Caco-2 (cell line): ENCODE measurements around the gene ZNHIT2. TPM values are rescaled to one million over a fixed set of nuclear protein-coding genes. Genes with fewer than 3 reads are reported as not detected.

Experiments used
- BruUV-seq: library from RNA; stranded (reverse); fragments of 400-500 nt; replicated peaks from 2 replicates; lab custom pipeline; 2021; lab: Mats Ljungman, UMichigan
- CTCF ChIA-PET: fragments of 300-600 bp; sonication (Branson Sonifier 250); formaldehyde crosslinking; loops from one replicate; lab custom pipeline; 2022; ENCODE audit warnings: antibody characterized with exemption; lab: Charles Lee
- POLR2A ChIA-PET: fragments of 300-600 bp; sonication (Branson Sonifier 250); formaldehyde crosslinking; loops from one replicate; lab custom pipeline; 2022; ENCODE audit warnings: antibody characterized with exemption; lab: Charles Lee
- DNase-seq, 2 experiments: peaks; one replicate each; pipeline versions ENCODE4 v3.0.0 to v3.0.0-alpha.2; 2020 to 2022
- H3K27me3 ChIP-seq: replicated peaks from 2 replicates; pipeline ENCODE4 v1.6.0; 2011; ENCODE audit warnings: low read length; ENCODE audit not compliant: control insufficient read depth, insufficient read depth
- H3K36me3 ChIP-seq: 2 replicates; pipeline ENCODE4 v1.5.1; 2011; ENCODE audit warnings: low read length; ENCODE audit not compliant: control insufficient read depth, insufficient read depth
- H3K4me1 ChIP-seq: fragments of 250-450 bp; sonication (Bioruptor Pico); 2 replicates; pipeline ENCODE4 v1.5.1; 2020; ENCODE audit warnings: mild to moderate bottlenecking
- H3K4me3 ChIP-seq: 2 replicates; pipeline ENCODE4 v1.5.1; 2011; ENCODE audit warnings: low read depth, mild to moderate bottlenecking, control low read depth, low read length
- H3K9me3 ChIP-seq: fragments of 250-450 bp; sonication (Bioruptor Pico); 2 replicates; pipeline ENCODE4 v1.5.1; 2020; ENCODE audit warnings: mild to moderate bottlenecking, moderate library complexity
- H3K27ac Mint-ChIP-seq: one replicate; pipeline ENCODE4 v1.8.0; 2022; ENCODE audit warnings: mixed read lengths; ENCODE audit not compliant: unreplicated experiment
- H3K27me3 Mint-ChIP-seq: one replicate; pipeline ENCODE4 v1.8.0; 2022; ENCODE audit warnings: mixed read lengths; ENCODE audit not compliant: insufficient read depth, unreplicated experiment
- H3K36me3 Mint-ChIP-seq: one replicate; pipeline ENCODE4 v1.8.0; 2022; ENCODE audit warnings: mild to moderate bottlenecking, mixed read lengths; ENCODE audit not compliant: insufficient read depth, unreplicated experiment
- H3K4me1 Mint-ChIP-seq: one replicate; pipeline ENCODE4 v1.8.0; 2022; ENCODE audit warnings: low read depth, mixed read lengths; ENCODE audit not compliant: unreplicated experiment
- H3K4me3 Mint-ChIP-seq: one replicate; pipeline ENCODE4 v1.8.0; 2022; ENCODE audit warnings: mild to moderate bottlenecking, moderate library complexity, mixed read lengths; ENCODE audit not compliant: unreplicated experiment
- H3K9me3 Mint-ChIP-seq: one replicate; pipeline ENCODE4 v1.8.0; 2022; ENCODE audit warnings: mixed read lengths; ENCODE audit not compliant: unreplicated experiment
- CTCF ChIP-seq, 2 experiments: fragments of 200-600 bp in 1 of 2; IDR thresholded peaks; 1 replicate in 1 of 2; 2 replicates in 1 of 2; pipeline versions ENCODE4 v1.5.1 to v1.8.0; 2011 to 2022; ENCODE audit warnings: antibody characterized with exemption in 1 of 2, control low read depth in 1 of 2, inconsistent platforms in 1 of 2, low read depth in 1 of 2, low read length in 1 of 2, mild to moderate bottlenecking in 1 of 2, moderate library complexity in 1 of 2; ENCODE audit not compliant: insufficient read depth in 1 of 2, severe bottlenecking in 1 of 2, unreplicated experiment in 1 of 2
- intact Hi-C: fragments of 100-400 bp; cut with micrococcal nuclease; formaldehyde crosslinking; loops from one replicate; pipeline ENCODE4 v1.10.0; 2022; ENCODE audit not compliant: unreplicated experiment
- microRNA-seq: library from miRNA; unstranded; fragments of <30 nt; microRNA quantifications from one replicate; pipeline ENCODE4 v1.2.0, GENCODE V29; 2022
- total RNA-seq: library from RNA; stranded (reverse); gene quantifications from 2 replicates; pipeline ENCODE4 v1.2.3, GENCODE V29; 2022

Gene ZNHIT2
- total RNA-seq, 1 experiment from 2014 or later = 14.7 TPM

DNA sequence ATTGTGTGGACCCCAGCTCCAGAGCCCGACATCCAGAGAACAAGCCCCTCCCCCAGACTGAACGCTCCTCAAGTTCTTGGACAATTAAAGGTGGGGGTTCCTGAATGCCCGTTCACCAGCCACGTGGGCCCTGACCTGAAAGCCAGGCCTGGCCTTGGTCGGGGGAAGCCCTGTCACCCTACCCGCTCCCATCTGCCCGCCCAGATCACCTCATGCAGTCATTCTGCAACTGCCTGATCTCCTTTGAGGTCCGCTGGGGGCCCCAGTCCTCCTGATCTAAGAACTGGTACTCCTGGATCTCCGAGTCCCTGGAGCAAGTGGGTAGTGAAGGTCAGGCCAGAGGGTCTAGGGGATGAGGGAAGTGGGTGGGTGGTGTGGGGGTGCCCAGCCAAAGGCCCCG lies 50.1 kb downstream of the ZNHIT2 start:
- TF ChIP-seq CTCF (IDR thresholded peaks at IDR 0.05; ENCODE audit: insufficient read depth in 1 of 2, low read depth in 1 of 2, low read length in 1 of 2, severe bottlenecking in 1 of 2, unreplicated experiment in 1 of 2) = no peak
- Histone ChIP-seq H3K9me3 (no peaks in the 10 kb centered on the region), H3K36me3 (no peaks in the 10 kb centered on the region), H3K4me3 (no peak overlapping the region), H3K4me1 (no peaks in the 10 kb centered on the region), H3K27me3 (no peaks in the 10 kb centered on the region)
- Mint-ChIP-seq H3K4me3 (no peak overlapping the region), H3K9me3 (no peaks in the 10 kb centered on the region), H3K27ac (no peak overlapping the region), H3K36me3 (no peaks in the 10 kb centered on the region), H3K27me3 (no peaks in the 10 kb centered on the region), H3K4me1 (no peaks in the 10 kb centered on the region)
- intact Hi-C loops = no loop called here
- BruUV-seq = no TSS peak
- ChIA-PET POLR2A (no interaction called here), CTCF (no interaction called here)
- no peak for DNase-seq

DNA sequence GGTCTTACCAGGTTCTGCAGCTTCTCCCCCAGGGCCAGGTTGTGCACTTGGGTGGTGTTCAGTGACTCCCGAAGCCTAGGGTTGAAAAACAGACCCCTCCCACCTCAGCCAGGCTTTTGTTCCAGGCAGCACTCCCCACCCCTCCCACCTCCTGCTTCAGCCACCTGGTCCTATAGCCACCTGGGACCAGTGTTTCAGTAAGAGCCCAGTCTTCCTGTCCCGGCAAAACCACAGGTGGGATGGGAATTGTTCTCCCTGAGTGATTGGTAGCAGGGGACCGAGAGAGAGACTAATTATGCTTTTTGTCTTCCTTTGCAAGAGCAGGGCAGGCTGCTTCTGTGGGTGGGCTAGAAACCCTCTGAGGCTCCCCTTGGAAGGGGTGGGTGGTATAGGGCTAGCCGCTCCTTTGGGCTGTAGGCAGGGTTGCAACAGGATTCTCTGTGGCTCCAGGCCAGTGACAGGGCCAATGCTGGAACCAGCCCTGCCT lies 50.7 kb downstream of the ZNHIT2 start:
- BruUV-seq = no TSS peak
- H3K4me1 ChIP-seq = no peaks in the 10 kb centered on the region
- H3K9me3 ChIP-seq = no peaks in the 10 kb centered on the region
- H3K4me3 ChIP-seq = no peak overlapping the region
- no peak for TF ChIP-seq CTCF (IDR thresholded peaks at IDR 0.05; ENCODE audit: insufficient read depth in 1 of 2, low read depth in 1 of 2, low read length in 1 of 2, severe bottlenecking in 1 of 2, unreplicated experiment in 1 of 2)
- H3K36me3 ChIP-seq = no peaks in the 10 kb centered on the region
- ChIA-PET CTCF (interaction anchor here (1.1 kb wide), 1 partner anchor 40 kb away, joined by 3 read pairs; the partner anchor contains the start of gene SNX15), POLR2A (no interaction called here)
- Mint-ChIP-seq H3K4me1 (no peaks in the 10 kb centered on the region), H3K9me3 (no peaks in the 10 kb centered on the region), H3K27ac (no peak overlapping the region), H3K27me3 (no peaks in the 10 kb centered on the region), H3K4me3 (no peak overlapping the region), H3K36me3 (no peaks in the 10 kb centered on the region)
- no peaks in the 10 kb centered on the region for H3K27me3 ChIP-seq
- intact Hi-C loops = no loop called here
- DNase-seq = no peak

Small RNA genes within 50 kb of the gene (microRNA-seq; reads per million reads assigned to microRNA genes)
- gene MIR6751 = not detected

Other genes with a start within 250 kb of the ZNHIT2 start
- gene EHD1, start 239.1 kb downstream of the ZNHIT2 start, total RNA-seq = 123 and 129 TPM in 2 replicates
- 27.9 and 31.1 TPM in 2 replicates for gene ATG2A, start 200.5 kb downstream of the ZNHIT2 start, total RNA-seq
- gene PPP2R5B, start 193.0 kb downstream of the ZNHIT2 start, total RNA-seq = 7.4 and 7.7 TPM in 2 replicates
- not detected in 2 replicates for gene GPHA2, start 181.8 kb downstream of the ZNHIT2 start, total RNA-seq
- gene MAJIN, start 145.6 kb downstream of the ZNHIT2 start, total RNA-seq = not detected in 2 replicates
- 0.79 and 1.4 TPM in 2 replicates for gene BATF2, start 120.7 kb downstream of the ZNHIT2 start, total RNA-seq
- gene ARL2, start 103.5 kb downstream of the ZNHIT2 start, total RNA-seq = 91.7 and 103 TPM in 2 replicates
- 35.5 and 35.8 TPM in 2 replicates for gene SNX15, start 90.3 kb downstream of the ZNHIT2 start, total RNA-seq
- 21.2 and 21.6 TPM in 2 replicates for gene SAC3D1, start 76.5 kb downstream of the ZNHIT2 start, total RNA-seq
- gene NAALADL1, start 59.1 kb downstream of the ZNHIT2 start, total RNA-seq = 0.16 and 0.23 TPM in 2 replicates
- 67.0 and 71.1 TPM in 2 replicates for gene CDCA5, start 33.7 kb downstream of the ZNHIT2 start, total RNA-seq
- gene ZFPL1, start 33.5 kb downstream of the ZNHIT2 start, total RNA-seq = 44.5 and 46.0 TPM in 2 replicates
- gene VPS51, start 21.5 kb downstream of the ZNHIT2 start, total RNA-seq = 147 and 158 TPM in 2 replicates
- gene TM7SF2, start 5.8 kb downstream of the ZNHIT2 start, total RNA-seq = 62.9 and 73.8 TPM in 2 replicates
- 918 and 972 TPM in 2 replicates for gene FAU, start 4.4 kb upstream of the ZNHIT2 start, total RNA-seq
- gene MRPL49, start 4.6 kb upstream of the ZNHIT2 start, total RNA-seq = 89.2 and 95.1 TPM in 2 replicates
- 50.9 and 56.5 TPM in 2 replicates for gene SYVN1, start 16.8 kb upstream of the ZNHIT2 start, total RNA-seq
- gene SPDYC, start 52.5 kb upstream of the ZNHIT2 start, total RNA-seq = not detected in 2 replicates
- gene CAPN1, start 64.2 kb upstream of the ZNHIT2 start, total RNA-seq = 238 and 244 TPM in 2 replicates
- gene POLA2, start 144.3 kb upstream of the ZNHIT2 start, total RNA-seq = 23.2 and 25.3 TPM in 2 replicates
- gene CDC42EP2, start 197.2 kb upstream of the ZNHIT2 start, total RNA-seq = 38.0 and 40.7 TPM in 2 replicates
- 64.2 and 65.3 TPM in 2 replicates for gene DPF2, start 216.2 kb upstream of the ZNHIT2 start, total RNA-seq
- 3.0 and 3.2 TPM in 2 replicates for gene TIGD3, start 237.1 kb upstream of the ZNHIT2 start, total RNA-seq